HepG2 (cell line): Measurements from ENCODE around the gene GATA5. TPM values are rescaled to one million over a fixed set of nuclear protein-coding genes. Genes with fewer than 3 reads are reported as not detected.

Source experiments
- ATAC-seq: fragments of 200-7000 bp; cut with Tn5 transposase; 3 replicates; pipeline ENCODE4 v1.9.1; 2020; ENCODE audit warnings: mild to moderate bottlenecking, moderate library complexity
- BruUV-seq: library from RNA; stranded (reverse); fragments of 400-500 nt; replicated peaks from 2 replicates; lab custom pipeline; 2021; lab: Mats Ljungman, UMichigan
- CTCF ChIA-PET: fragments of 300-600 bp; formaldehyde crosslinking; extraction: SDS; loops from one replicate; lab custom pipeline; 2021; ENCODE audit warnings: low total read pairs, inconsistent platforms, low intra/inter-chr PET ratio; lab: Yijun Ruan, JAX
- POLR2A ChIA-PET: fragments of 350-600 bp; sonication (Branson Sonifier 250); formaldehyde crosslinking; loops from one replicate; lab custom pipeline; 2020; ENCODE audit warnings: antibody characterized with exemption, inconsistent platforms; lab: Yijun Ruan, JAX
- DNase-seq: peaks from one replicate; pipeline ENCODE4 v3.0.0-alpha.2; 2015; ENCODE audit warnings: low spot score
- FAIRE-seq: peaks from 3 replicates; lab custom pipeline; 2011; peaks lifted over from hg19 to GRCh38; lab: Jason Lieb, UNC
- H2AFZ ChIP-seq: one replicate; pipeline ENCODE4 v1.6.1; 2011; ENCODE audit warnings: low read length, inconsistent platforms
- H3K27ac ChIP-seq: fragments of 300-600 bp; 3 replicates; pipeline ENCODE4 v1.8.0; 2011; ENCODE audit warnings: mixed run types, mild to moderate bottlenecking, mixed read lengths, low read length, inconsistent platforms; ENCODE audit not compliant: insufficient read depth; ENCODE audit errors: extremely low read length
- H3K27me3 ChIP-seq, 2 experiments: fragments of 200-600 bp in 1 of 2; 2 replicates in 1 of 2; 3 replicates in 1 of 2; pipeline versions ENCODE4 v1.6.0 to v1.8.0; 2011; ENCODE audit warnings: low read length in 2 of 2, mild to moderate bottlenecking in 2 of 2, moderate library complexity in 2 of 2, inconsistent platforms in 1 of 2; ENCODE audit not compliant: insufficient read depth in 2 of 2, control insufficient read depth in 1 of 2
- H3K36me3 ChIP-seq, 2 experiments: fragments of 200-600 bp in 1 of 2; replicated peaks in 1 of 2; 2 replicates in 1 of 2; 3 replicates in 1 of 2; pipeline versions ENCODE4 v1.5.1 to v1.8.0; 2011; ENCODE audit warnings: low read length in 2 of 2, inconsistent platforms in 1 of 2; ENCODE audit not compliant: insufficient read depth in 2 of 2, control insufficient read depth in 1 of 2
- H3K4me1 ChIP-seq: 2 replicates; pipeline ENCODE4 v1.5.1; 2012; ENCODE audit warnings: low read length, inconsistent platforms; ENCODE audit not compliant: insufficient read depth
- H3K4me2 ChIP-seq: 2 replicates; pipeline ENCODE4 v1.6.0; 2011; ENCODE audit warnings: low read depth, low read length, inconsistent platforms
- H3K4me3 ChIP-seq, 3 experiments: fragments of 200-600 bp in 1 of 3; sonication (generic), shearing (Covaris generic) in 1 of 3; replicated peaks in 1 of 3; 2 replicates each; pipeline ENCODE4 v1.5.1; 2011 to 2016; ENCODE audit warnings: low read length in 3 of 3, inconsistent platforms in 2 of 3, low read depth in 2 of 3, mild to moderate bottlenecking in 2 of 3, control low read depth in 1 of 3, mixed read lengths in 1 of 3; ENCODE audit not compliant: insufficient read depth in 1 of 3
- H3K79me2 ChIP-seq: one replicate; pipeline ENCODE4 v1.6.1; 2011; ENCODE audit warnings: low read length, inconsistent platforms; ENCODE audit not compliant: insufficient read depth
- H3K9ac ChIP-seq: 2 replicates; pipeline ENCODE4 v1.6.0; 2011; ENCODE audit warnings: mild to moderate bottlenecking, low read depth, low read length, inconsistent platforms; ENCODE audit not compliant: insufficient read depth
- H3K9me3 ChIP-seq: 2 replicates; pipeline ENCODE4 v1.5.1; 2012; ENCODE audit warnings: mild to moderate bottlenecking, low read length
- H4K20me1 ChIP-seq: 2 replicates; pipeline ENCODE4 v1.6.0; 2011; ENCODE audit warnings: inconsistent platforms, mild to moderate bottlenecking, low read length, moderate library complexity; ENCODE audit not compliant: insufficient read depth
- AGO2 ChIP-seq: fragments of 200-400 bp; formaldehyde crosslinking; optimal IDR thresholded peaks from 2 replicates; pipeline ENCODE3; 2017; ENCODE audit warnings: mild to moderate bottlenecking, low read depth, low read length, moderate library complexity
- CCDC6 ChIP-seq: sonication (generic); formaldehyde crosslinking; IDR thresholded peaks from 2 replicates; pipeline ENCODE4 v1.8.1; 2022; ENCODE audit warnings: mild to moderate bottlenecking, missing genetic modification reagents, moderate library complexity
- HBP1 ChIP-seq: IDR thresholded peaks from 2 replicates; pipeline ENCODE4 v1.6.1; 2016; ENCODE audit warnings: low read depth, control low read depth
- JARID2 ChIP-seq: sonication (generic); formaldehyde crosslinking; IDR thresholded peaks from 2 replicates; pipeline ENCODE4 v1.8.1; 2023; ENCODE audit warnings: missing genetic modification reagents, inconsistent platforms; ENCODE audit not compliant: insufficient replicate concordance
- MTA3 ChIP-seq: sonication (generic); formaldehyde crosslinking; IDR thresholded peaks from 2 replicates; pipeline ENCODE4 v1.4.0; 2020; ENCODE audit warnings: missing genetic modification reagents
- NR2C2 ChIP-seq: sonication (generic); formaldehyde crosslinking; IDR thresholded peaks from 2 replicates; pipeline ENCODE4 v1.4.0; 2020; ENCODE audit warnings: missing genetic modification reagents, mild to moderate bottlenecking, moderate library complexity, borderline replicate concordance
- RBM22 ChIP-seq: fragments of 200-400 bp; formaldehyde crosslinking; optimal IDR thresholded peaks from 2 replicates; pipeline ENCODE3; 2017; ENCODE audit warnings: mild to moderate bottlenecking, low read length, moderate library complexity
- REPIN1 ChIP-seq: sonication (generic); formaldehyde crosslinking; IDR thresholded peaks from 2 replicates; pipeline ENCODE4 v1.8.0; 2022; ENCODE audit warnings: missing genetic modification reagents, low read depth, mild to moderate bottlenecking, borderline replicate concordance
- UBTF ChIP-seq: sonication (generic); formaldehyde crosslinking; IDR thresholded peaks from 2 replicates; pipeline ENCODE4 v1.4.0; 2020; ENCODE audit warnings: mild to moderate bottlenecking, missing genetic modification reagents
- ZNF576 ChIP-seq: sonication (generic); formaldehyde crosslinking; IDR thresholded peaks from 2 replicates; pipeline ENCODE4 v1.4.0; 2020; ENCODE audit warnings: mild to moderate bottlenecking, missing genetic modification reagents
- ZNF619 ChIP-seq: sonication (generic); formaldehyde crosslinking; IDR thresholded peaks from 2 replicates; pipeline ENCODE4 v1.4.0; 2020; ENCODE audit warnings: mild to moderate bottlenecking, missing genetic modification reagents
- WGBS: methylation state at CpG from one replicate; pipeline ENCODE4 v1.1.6; 2017; ENCODE audit warnings: low lambda C conversion rate; 5-methylcytosine and 5-hydroxymethylcytosine counted together
- in situ Hi-C: cut with HindIII; loops from 2 replicates; pipeline ENCODE4 v1.10.0; 2017; ENCODE audit warnings: low pct_unique_long_range_greater_than_20kb; ENCODE audit not compliant: extremely low pct_ligation_motif_present
- intact Hi-C: fragments of 100-400 bp; cut with micrococcal nuclease; formaldehyde crosslinking; loops from one replicate; pipeline ENCODE4 v1.10.0; 2022; ENCODE audit not compliant: unreplicated experiment
- polyA plus RNA-seq, 8 experiments: library from polyadenylated mRNA; depleted of rRNA in 3 of 8; stranded (reverse) in 7 of 8; unstranded in 1 of 8; fragments of >200 nt; fragmentation: Illumina TruSeq in 4 of 8; extraction: Trizol in 4 of 8; gene quantifications; 2 replicates each; pipeline versions ENCODE4 v1.2.1 to v1.2.3, GENCODE V29; 2011 to 2016; ENCODE audit warnings: low read depth in 4 of 8, missing spikeins in 1 of 8, mixed read lengths in 1 of 8; ENCODE audit not compliant: insufficient read depth in 1 of 8
- total RNA-seq, 5 experiments: library from RNA; depleted of rRNA; stranded (reverse); fragments of >200 nt; fragmentation: Illumina TruSeq; extraction: Trizol; gene quantifications; 2 replicates each; pipeline ENCODE4 v1.2.3, GENCODE V29; 2016; ENCODE audit warnings: low read depth in 1 of 5
- TF ChIP-seq, protein P1 (sequence below): sonication (generic); formaldehyde crosslinking; IDR thresholded peaks from 2 replicates; pipeline ENCODE4 v1.5.0; 2020; ENCODE audit warnings: missing genetic modification reagents
- TF ChIP-seq, protein P2 (sequence below): sonication (generic); formaldehyde crosslinking; conservative IDR thresholded peaks from 2 replicates; pipeline ENCODE4 v1.8.0; 2022; ENCODE audit warnings: mild to moderate bottlenecking, moderate library complexity, missing genetic modification reagents
- TF ChIP-seq, protein P3 (sequence below): sonication (generic); formaldehyde crosslinking; IDR thresholded peaks from 2 replicates; pipeline ENCODE4 v1.8.0; 2022; ENCODE audit warnings: mild to moderate bottlenecking, missing genetic modification reagents
- TF ChIP-seq, protein P4 (sequence below): IDR thresholded peaks from 2 replicates; pipeline ENCODE4 v1.6.1; 2012; ENCODE audit warnings: inconsistent platforms

The GATA5 gene
- total and polyA plus RNA-seq, 2 of the 13 experiments (the other 11 are each of a cell fraction or from before 2014, with no cell fraction given) = 0.12 to 0.20 TPM

DNA sequence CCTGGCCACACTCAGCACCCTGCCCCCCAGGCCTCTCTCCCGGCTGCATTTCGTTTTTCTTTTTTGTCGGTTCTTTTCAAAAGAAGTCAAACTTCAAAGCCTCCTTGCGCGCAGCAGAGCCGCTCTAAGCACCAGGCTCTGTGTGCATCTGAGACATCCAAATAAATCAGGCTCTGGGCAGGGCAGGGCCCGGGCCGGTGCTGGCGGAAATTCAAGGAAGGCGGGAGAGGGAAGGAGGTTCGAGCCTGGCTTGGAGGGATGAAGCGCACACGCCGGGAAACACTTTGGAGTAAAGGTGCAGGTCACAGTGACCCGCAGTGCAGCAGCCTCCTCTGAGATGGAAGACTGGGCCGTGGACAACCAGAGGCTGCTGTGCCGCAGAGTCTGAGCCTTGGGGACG lies 5.8 kb downstream of the GATA5 start (continued):
- TF ChIP-seq ZNF576 (no peak), RBM22 (no peak)

DNA sequence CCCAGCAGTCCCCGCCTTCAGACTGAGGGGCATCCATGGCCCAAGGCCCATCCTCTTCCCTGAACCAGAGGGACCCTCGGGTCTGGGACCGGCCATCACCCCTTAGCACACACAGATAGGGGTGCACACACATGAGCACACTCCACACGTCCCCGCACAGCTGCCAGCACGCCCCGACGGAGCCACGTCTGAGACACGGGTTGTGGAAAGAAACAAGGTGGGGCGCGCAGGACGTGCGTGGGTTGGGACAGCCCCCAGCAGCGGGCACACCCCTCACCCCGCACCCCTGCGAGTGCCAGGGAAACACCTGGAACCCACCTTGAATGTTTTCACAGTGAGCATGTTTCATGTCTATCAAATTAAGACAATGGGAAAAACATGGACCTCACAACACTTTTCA lies 6.4 kb downstream of the GATA5 start:
- no TSS peak for BruUV-seq
- FAIRE-seq (no peak), DNase-seq (no peak), ATAC-seq (no peak)
- Histone ChIP-seq H3K27me3 (peaks cover 16 to 27% of the 10 kb centered on the region in 2 experiments; a peak in 4 of 5 replicates), H3K79me2 (no peaks in the 10 kb centered on the region), H2AFZ (no peak overlapping the region), H3K9ac (no peak overlapping the region), H3K36me3 (no peaks in the 10 kb centered on the region), H3K4me2 (no peak overlapping the region), H3K27ac (no peak overlapping the region), H3K4me3 (no peak overlapping the region), H3K4me1 (peaks cover 20% of the 10 kb centered on the region), H3K9me3 (no peaks in the 10 kb centered on the region), H4K20me1 (no peaks in the 10 kb centered on the region)
- WGBS = 55% methylated on average over 17 of the region's 17 CpGs
- in situ Hi-C loops = no loop called here
- intact Hi-C loops = no loop called here
- POLR2A ChIA-PET = no interaction called here
- CTCF ChIA-PET = no interaction called here
- TF ChIP-seq NR2C2 (no peak), AGO2 (no peak), JARID2 (CRISPR knock-in tag) (no peak), MTA3 (no peak), REPIN1 (CRISPR knock-in tag) (no peak), HBP1 (no peak), UBTF (CRISPR knock-in tag) (no peak), ZNF619 (CRISPR knock-in tag) (no peak), CCDC6 (no peak)
- TF ChIP-seq, protein P1, sequence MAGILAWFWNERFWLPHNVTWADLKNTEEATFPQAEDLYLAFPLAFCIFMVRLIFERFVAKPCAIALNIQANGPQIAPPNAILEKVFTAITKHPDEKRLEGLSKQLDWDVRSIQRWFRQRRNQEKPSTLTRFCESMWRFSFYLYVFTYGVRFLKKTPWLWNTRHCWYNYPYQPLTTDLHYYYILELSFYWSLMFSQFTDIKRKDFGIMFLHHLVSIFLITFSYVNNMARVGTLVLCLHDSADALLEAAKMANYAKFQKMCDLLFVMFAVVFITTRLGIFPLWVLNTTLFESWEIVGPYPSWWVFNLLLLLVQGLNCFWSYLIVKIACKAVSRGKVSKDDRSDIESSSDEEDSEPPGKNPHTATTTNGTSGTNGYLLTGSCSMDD (CRISPR knock-in tag) = no peak
- TF ChIP-seq, protein P2, sequence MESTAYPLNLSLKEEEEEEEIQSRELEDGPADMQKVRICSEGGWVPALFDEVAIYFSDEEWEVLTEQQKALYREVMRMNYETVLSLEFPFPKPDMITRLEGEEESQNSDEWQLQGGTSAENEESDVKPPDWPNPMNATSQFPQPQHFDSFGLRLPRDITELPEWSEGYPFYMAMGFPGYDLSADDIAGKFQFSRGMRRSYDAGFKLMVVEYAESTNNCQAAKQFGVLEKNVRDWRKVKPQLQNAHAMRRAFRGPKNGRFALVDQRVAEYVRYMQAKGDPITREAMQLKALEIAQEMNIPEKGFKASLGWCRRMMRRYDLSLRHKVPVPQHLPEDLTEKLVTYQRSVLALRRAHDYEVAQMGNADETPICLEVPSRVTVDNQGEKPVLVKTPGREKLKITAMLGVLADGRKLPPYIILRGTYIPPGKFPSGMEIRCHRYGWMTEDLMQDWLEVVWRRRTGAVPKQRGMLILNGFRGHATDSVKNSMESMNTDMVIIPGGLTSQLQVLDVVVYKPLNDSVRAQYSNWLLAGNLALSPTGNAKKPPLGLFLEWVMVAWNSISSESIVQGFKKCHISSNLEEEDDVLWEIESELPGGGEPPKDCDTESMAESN (CRISPR knock-in tag) = no peak
- TF ChIP-seq, protein P3, sequence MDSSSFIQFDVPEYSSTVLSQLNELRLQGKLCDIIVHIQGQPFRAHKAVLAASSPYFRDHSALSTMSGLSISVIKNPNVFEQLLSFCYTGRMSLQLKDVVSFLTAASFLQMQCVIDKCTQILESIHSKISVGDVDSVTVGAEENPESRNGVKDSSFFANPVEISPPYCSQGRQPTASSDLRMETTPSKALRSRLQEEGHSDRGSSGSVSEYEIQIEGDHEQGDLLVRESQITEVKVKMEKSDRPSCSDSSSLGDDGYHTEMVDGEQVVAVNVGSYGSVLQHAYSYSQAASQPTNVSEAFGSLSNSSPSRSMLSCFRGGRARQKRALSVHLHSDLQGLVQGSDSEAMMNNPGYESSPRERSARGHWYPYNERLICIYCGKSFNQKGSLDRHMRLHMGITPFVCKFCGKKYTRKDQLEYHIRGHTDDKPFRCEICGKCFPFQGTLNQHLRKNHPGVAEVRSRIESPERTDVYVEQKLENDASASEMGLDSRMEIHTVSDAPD (CRISPR knock-in tag) = no peak
- TF ChIP-seq, protein P4, sequence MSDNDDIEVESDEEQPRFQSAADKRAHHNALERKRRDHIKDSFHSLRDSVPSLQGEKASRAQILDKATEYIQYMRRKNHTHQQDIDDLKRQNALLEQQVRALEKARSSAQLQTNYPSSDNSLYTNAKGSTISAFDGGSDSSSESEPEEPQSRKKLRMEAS = no peak
